BLaER1 (cell line): Measurements from ENCODE around the gene GPR25.
A peak's percentile ranks its signal among the peaks of the same experiment; 100 is the strongest.

ENCODE experiments used
- H3K27ac ChIP-seq: shearing (Covaris generic); formaldehyde crosslinking; 2 replicates; pipeline ENCODE4 v1.8.1; 2022
- H3K27me3 ChIP-seq: shearing (Covaris generic); formaldehyde crosslinking; 2 replicates; pipeline ENCODE4 v1.8.1; 2022
- H3K36me3 ChIP-seq: shearing (Covaris generic); formaldehyde crosslinking; 2 replicates; pipeline ENCODE4 v1.8.1; 2022
- H3K4me1 ChIP-seq: shearing (Covaris generic); formaldehyde crosslinking; 2 replicates; pipeline ENCODE4 v1.8.1; 2022
- H3K4me2 ChIP-seq: shearing (Covaris generic); formaldehyde crosslinking; 2 replicates; pipeline ENCODE4 v1.8.1; 2022
- H3K4me3 ChIP-seq: shearing (Covaris generic); formaldehyde crosslinking; 2 replicates; pipeline ENCODE4 v1.8.1; 2022
- H3K9ac ChIP-seq: shearing (Covaris generic); formaldehyde crosslinking; 2 replicates; pipeline ENCODE4 v1.8.1; 2022
- H3K9me3 ChIP-seq: shearing (Covaris generic); formaldehyde crosslinking; 2 replicates; pipeline ENCODE4 v1.8.1; 2022
- H4K20me1 ChIP-seq: shearing (Covaris generic); formaldehyde crosslinking; 2 replicates; pipeline ENCODE4 v1.8.1; 2022
- Cebpa-rat ChIP-seq: shearing (Covaris generic); IDR thresholded peaks from 2 replicates; pipeline ENCODE4 v1.8.1; 2022

Gene GPR25

DNA sequence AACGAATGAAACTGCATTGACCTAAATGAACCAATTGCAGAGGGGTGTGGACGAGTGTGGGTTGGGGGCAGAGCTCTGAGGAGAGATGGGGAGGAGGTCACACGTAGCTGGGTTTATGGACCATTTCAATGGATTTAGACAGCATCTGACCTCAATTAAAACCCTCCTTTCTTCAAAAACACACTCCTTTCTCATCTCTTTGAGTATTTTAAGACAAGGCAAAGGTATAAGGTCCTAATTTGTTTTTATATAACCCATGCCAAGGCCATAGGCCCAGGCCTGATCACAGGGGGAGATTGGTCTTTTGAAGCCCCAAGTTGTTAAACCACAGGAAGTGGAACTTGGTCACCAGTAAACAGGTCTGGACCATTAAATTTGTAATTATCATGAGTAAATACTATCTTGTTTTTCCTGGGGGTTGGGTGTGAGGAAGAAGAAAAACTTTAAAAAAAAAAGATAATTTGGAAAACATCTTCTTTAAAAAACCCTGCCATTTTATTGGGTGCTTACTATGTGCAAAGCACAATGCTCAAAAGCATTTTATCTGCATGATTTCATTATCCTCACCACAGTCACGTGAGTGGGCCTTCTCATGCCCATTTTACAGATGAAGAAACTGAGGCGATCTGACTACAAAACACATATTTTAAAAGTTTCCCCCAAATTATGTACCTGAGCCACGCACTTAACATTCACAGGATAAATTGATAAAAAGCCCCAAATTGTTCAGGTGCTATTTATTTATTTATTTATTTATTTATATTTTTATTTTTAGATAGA is 13.0 kb downstream of the GPR25 start:
- Histone ChIP-seq H3K9ac (no peak overlapping the region), H3K36me3 (no peaks in the 10 kb centered on the region), H3K4me2 (peak overlapping the region; percentile 8; the same call in 1 of the 2 replicates), H3K27me3 (peaks cover 13% of the 10 kb centered on the region), H4K20me1 (no peaks in the 10 kb centered on the region), H3K4me3 (no peak overlapping the region), H3K4me1 (peaks cover 48% of the 10 kb centered on the region), H3K27ac (no peak overlapping the region), H3K9me3 (no peaks in the 10 kb centered on the region; the same call in 1 of the 2 replicates)
- TF ChIP-seq Cebpa-rat = no peak

DNA sequence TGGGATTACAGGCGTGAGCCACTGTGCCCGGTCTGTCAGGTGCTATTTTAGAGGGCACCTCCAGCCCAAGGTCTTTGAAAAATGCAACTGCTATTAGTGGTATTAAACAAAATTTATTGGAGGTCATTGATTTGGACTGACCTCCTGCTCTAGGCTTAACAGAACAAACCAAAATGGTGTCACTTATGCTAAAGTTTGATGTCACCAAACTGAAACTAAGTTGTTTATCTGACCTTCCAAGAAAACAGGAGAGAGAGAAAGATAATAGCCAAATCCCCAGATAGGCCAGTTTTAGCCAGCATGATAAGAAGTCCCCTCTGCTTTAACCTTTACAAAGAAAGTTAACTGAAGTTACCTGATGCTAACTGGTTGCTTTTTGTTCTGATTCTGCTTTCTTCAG is 13.8 kb downstream of the GPR25 start:
- Histone ChIP-seq H3K4me3 (no peak overlapping the region), H3K27ac (no peak overlapping the region), H3K4me1 (peaks cover 55% of the 10 kb centered on the region), H3K9ac (no peak overlapping the region), H3K4me2 (peak overlapping the region; percentile 88; the same call in 1 of the 2 replicates), H3K27me3 (peaks cover 21% of the 10 kb centered on the region), H3K9me3 (no peaks in the 10 kb centered on the region; the same call in 1 of the 2 replicates), H4K20me1 (no peaks in the 10 kb centered on the region), H3K36me3 (no peaks in the 10 kb centered on the region)
- TF ChIP-seq Cebpa-rat = no peak

DNA sequence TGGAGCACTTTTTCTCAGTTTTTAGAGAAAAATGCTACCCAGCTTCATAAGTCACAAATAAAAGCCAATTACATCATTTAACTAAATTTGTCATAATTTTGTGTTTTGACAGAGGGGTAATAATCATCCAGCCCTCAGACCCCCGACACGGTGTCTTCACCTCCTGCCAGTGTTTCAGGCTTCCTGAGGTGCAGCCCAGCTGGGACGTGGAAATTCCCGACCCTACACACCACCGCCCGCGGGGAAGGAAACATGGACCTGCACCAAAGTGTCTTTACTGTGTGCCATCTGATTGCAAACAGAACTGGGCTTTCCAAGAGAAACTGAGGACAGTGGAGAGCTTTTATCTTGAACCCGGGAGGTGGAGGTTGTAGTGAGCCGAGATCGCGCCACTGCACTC is 14.3 kb downstream of the GPR25 start:
- Histone ChIP-seq H3K9me3 (no peaks in the 10 kb centered on the region; the same call in 1 of the 2 replicates), H4K20me1 (no peaks in the 10 kb centered on the region), H3K36me3 (no peaks in the 10 kb centered on the region), H3K27me3 (peaks cover 25% of the 10 kb centered on the region), H3K27ac (peak overlapping the region; percentile 66; the same call in 1 of the 2 replicates), H3K4me3 (no peak overlapping the region), H3K4me2 (peak overlapping the region; percentile 88), H3K9ac (no peak overlapping the region), H3K4me1 (peaks cover 59% of the 10 kb centered on the region)
- TF ChIP-seq Cebpa-rat = no peak

DNA sequence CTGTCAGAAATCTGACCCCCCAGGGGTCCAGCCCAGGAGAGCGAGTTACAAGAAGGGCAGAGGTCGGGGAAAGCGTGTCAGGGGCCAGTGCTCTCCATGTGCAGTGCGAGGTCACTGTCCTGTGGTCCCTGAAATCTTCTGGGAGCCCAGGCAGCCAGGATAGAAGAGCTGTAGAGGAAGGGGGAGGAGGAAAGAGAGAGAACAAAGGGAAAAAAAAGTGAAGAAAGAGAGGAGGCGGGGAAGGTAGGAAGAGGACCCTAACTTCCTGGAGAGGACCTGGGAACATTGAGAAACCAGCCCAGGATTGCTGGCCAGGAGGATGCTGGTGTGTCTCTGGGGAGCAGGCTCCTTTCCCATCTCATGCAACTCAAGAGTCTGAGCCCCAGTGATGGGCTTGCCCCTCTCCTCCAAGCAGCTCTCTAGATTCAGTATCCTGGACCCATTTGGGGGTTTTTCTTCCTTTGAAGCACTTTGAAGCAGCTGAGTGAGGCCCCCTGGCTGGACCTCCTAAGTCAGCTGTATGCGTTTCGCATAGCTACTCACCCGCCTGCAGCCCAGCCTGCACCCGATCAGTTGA is 15.1 kb downstream of the GPR25 start:
- Histone ChIP-seq H3K4me3 (peak overlapping the region; percentile 47), H3K36me3 (no peaks in the 10 kb centered on the region), H3K27ac (peak overlapping the region; percentile 66), H3K27me3 (peaks cover 33% of the 10 kb centered on the region), H3K9ac (peak overlapping the region; percentile 55; the same call in 1 of the 2 replicates), H3K4me1 (peaks cover 59% of the 10 kb centered on the region), H3K9me3 (no peaks in the 10 kb centered on the region; the same call in 1 of the 2 replicates), H3K4me2 (peak overlapping the region; percentile 88), H4K20me1 (no peaks in the 10 kb centered on the region)
- TF ChIP-seq Cebpa-rat = no peak

DNA sequence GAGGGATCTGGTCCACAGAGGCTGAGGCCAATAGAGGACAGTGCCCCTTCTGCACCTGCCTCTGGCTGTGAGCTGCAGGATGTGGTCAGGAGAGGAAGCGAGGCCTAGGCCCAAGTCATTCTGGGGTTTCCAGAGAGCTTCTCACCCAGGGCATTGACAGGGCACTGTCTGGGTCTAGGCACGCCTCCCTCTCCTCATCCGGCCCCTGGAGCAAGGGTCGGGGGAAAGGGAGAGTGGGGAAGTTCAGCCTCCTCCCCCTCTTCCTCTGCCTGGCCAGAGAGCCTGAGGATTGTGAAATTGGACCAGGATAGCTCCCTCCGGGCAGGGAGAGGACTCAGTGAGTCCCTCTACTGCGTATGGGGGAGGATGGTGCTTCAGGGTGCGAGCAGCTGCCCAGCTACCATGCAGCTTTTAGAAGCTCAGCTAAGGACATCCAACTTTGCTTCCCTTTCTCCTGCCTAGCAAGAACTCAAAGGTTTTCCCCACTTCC is 15.6 kb downstream of the GPR25 start:
- Histone ChIP-seq H3K27me3 (peaks cover 39% of the 10 kb centered on the region), H3K4me3 (peak overlapping the region; percentile 47), H3K4me2 (peak overlapping the region; percentile 88), H3K27ac (peak overlapping the region; percentile 66), H4K20me1 (no peaks in the 10 kb centered on the region), H3K36me3 (no peaks in the 10 kb centered on the region), H3K9me3 (no peaks in the 10 kb centered on the region; the same call in 1 of the 2 replicates), H3K9ac (peak overlapping the region; percentile 55), H3K4me1 (peaks cover 59% of the 10 kb centered on the region)
- TF ChIP-seq Cebpa-rat = no peak

DNA sequence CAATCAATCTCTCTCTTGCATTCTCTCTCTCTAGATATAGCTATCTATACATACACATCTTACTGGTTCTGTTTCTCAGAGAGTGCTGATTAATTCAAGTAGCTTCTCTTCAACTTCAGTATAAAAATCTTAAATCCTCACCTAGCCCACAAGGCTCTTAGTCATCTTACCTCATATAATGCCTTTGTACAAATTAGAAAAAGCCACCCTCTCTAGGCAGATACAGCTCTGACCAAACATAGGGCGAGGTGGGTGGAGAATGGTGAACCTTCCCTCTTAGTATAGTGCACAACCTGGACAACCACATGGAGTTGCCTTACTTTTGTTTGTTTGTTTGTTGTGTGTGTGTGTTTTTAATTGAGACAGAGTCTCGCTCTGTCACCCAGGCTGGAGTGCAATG is 16.8 kb downstream of the GPR25 start:
- Histone ChIP-seq H3K27ac (no peak overlapping the region), H3K4me2 (peak overlapping the region; percentile 88)

DNA sequence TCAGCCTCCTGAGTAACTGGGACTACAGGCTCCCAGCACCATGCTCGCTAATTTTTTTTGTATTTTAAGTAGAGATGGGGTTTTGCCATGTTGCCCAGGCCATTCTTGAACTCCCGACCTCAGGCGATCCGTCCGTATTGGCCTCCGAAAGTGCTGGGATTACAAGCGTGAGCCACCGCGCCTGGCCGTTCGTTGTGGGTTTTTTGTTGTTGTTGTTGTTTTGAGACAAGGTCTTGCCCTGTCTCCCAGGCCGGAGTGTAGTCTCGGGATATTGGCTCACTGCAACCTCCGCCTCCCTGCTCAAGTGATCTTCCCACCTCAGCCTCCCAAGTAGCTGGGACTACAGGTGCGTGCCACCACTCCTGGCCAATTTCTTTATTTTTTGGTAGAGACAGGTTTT is 17.2 kb downstream of the GPR25 start:
- Histone ChIP-seq H3K4me2 (peak overlapping the region; percentile 88; the same call in 1 of the 2 replicates), H3K4me3 (no peak overlapping the region), H3K27ac (no peak overlapping the region), H3K4me1 (peaks cover 59% of the 10 kb centered on the region), H3K27me3 (peaks cover 48% of the 10 kb centered on the region), H3K36me3 (no peaks in the 10 kb centered on the region), H3K9me3 (no peaks in the 10 kb centered on the region; the same call in 1 of the 2 replicates), H4K20me1 (no peaks in the 10 kb centered on the region), H3K9ac (no peak overlapping the region)
- TF ChIP-seq Cebpa-rat = no peak

More for the DNA sequence above, 16.8 kb downstream of the GPR25 start:
- Histone ChIP-seq H3K9ac (no peak overlapping the region), H3K9me3 (no peaks in the 10 kb centered on the region; the same call in 1 of the 2 replicates), H4K20me1 (no peaks in the 10 kb centered on the region), H3K4me3 (no peak overlapping the region), H3K4me1 (peaks cover 59% of the 10 kb centered on the region), H3K36me3 (no peaks in the 10 kb centered on the region), H3K27me3 (peaks cover 48% of the 10 kb centered on the region)
- no peak for TF ChIP-seq Cebpa-rat

DNA sequence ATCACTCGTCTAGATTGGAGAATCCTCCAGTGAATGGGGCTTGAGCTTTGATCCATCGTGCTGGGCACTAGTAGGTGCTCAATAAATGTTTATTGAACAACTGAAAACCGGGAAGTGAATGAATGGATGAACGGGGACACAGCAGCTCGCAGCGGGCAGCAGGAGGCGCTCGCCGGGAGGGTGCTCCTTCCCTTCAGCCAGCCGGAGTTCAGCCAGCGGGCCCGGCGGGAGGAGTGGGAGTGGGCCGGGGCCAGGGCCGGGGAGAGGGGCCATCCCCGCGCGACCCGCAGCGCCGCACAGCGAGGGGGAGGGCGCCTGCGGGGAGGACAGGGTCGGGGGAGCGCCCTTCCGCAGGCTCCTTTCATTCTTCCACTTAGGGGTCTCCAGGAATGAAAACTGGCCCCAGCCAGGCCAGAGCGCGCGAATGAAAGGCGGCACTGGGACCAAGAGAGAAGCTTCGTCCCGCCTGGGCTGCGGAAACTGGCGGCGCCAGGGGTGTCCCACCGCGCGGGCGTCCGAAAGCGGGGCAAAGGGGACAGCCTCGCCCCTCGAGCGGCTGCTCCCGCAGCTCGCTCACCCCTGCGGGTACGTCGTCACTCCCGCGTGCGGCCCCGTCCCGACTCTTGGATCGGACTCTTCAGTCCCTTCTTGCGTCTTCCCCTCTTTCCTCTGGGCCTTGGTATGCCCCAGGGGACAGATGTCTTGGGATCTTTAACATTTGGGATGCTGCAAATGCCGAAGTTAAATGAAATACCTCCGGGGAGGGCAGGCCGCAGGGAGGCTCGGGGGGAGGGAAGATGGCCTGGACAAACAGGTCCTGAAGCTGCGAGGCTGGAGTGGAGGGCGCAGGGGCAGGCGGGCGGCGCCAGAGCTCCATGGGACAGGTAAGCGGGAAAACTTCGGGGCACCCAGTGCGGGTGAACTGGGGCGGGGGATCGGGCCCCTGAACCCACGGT is 18.3 kb downstream of the GPR25 start:
- H3K9ac ChIP-seq = no peak overlapping the region
- H3K27ac ChIP-seq = no peak overlapping the region

DNA sequence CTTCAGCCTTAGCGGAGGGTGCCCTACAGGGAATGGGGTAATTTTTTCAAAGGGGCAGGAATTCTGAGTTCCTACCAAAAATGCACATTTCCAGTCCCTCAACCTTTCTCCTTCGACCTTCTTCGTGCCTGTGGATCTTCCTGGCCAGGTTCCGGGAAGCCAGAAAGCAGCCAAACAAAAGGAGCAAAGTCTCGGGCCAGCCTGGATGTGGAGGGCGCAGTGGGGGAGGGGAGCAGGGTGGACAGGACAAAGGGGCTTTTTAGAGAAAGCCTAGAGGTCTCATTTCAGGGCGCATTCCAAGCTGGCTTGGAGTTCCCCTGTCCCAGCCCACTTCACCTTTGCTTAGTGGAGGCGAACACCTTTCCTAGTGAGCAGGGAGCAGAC is 19.0 kb downstream of the GPR25 start:
- no peaks in the 10 kb centered on the region for H4K20me1 ChIP-seq
- H3K36me3 ChIP-seq = no peaks in the 10 kb centered on the region
- H3K9ac ChIP-seq = no peak overlapping the region
- no peak overlapping the region for H3K4me2 ChIP-seq
- H3K9me3 ChIP-seq = no peaks in the 10 kb centered on the region; the same call in 1 of the 2 replicates
- peak overlapping the region; percentile 54 for H3K4me3 ChIP-seq
- no peak for TF ChIP-seq Cebpa-rat
- H3K27ac ChIP-seq = no peak overlapping the region
- peaks cover 53% of the 10 kb centered on the region for H3K4me1 ChIP-seq
- peaks cover 48% of the 10 kb centered on the region for H3K27me3 ChIP-seq

More for the DNA sequence above, 18.3 kb downstream of the GPR25 start:
- no peak for TF ChIP-seq Cebpa-rat
- H3K4me2 ChIP-seq = peak overlapping the region; percentile 65
- H3K36me3 ChIP-seq = no peaks in the 10 kb centered on the region
- peaks cover 55% of the 10 kb centered on the region for H3K4me1 ChIP-seq
- no peaks in the 10 kb centered on the region; the same call in 1 of the 2 replicates for H3K9me3 ChIP-seq
- H3K27me3 ChIP-seq = peaks cover 48% of the 10 kb centered on the region
- no peaks in the 10 kb centered on the region for H4K20me1 ChIP-seq
- peak overlapping the region; percentile 54 for H3K4me3 ChIP-seq
